HEK293 (cell line): ENCODE results near the gene ATXN10.

ENCODE experiments used
- HOXA7 ChIP-seq: sonication (generic); formaldehyde crosslinking; IDR thresholded peaks from 2 replicates; pipeline ENCODE4 v1.8.1; 2022; ENCODE audit warnings: missing genetic modification reagents, borderline replicate concordance
- IKZF3 ChIP-seq: fragments of 450-650 bp; IDR thresholded peaks from 2 replicates; pipeline ENCODE4 v1.5.0; 2018; ENCODE audit warnings: missing biosample characterization, mild to moderate bottlenecking, missing genetic modification characterization, moderate library complexity
- SALL2 ChIP-seq: fragments of 450-650 bp; formaldehyde crosslinking; IDR thresholded peaks from 2 replicates; pipeline ENCODE4 v1.5.0; 2017; ENCODE audit warnings: missing biosample characterization, mild to moderate bottlenecking, missing genetic modification characterization, borderline replicate concordance
- TCF7L2 ChIP-seq: IDR thresholded peaks from 2 replicates; pipeline ENCODE4 v1.6.1; 2011; ENCODE audit warnings: low read depth, mild to moderate bottlenecking, inconsistent platforms, low read length, moderate library complexity, borderline replicate concordance
- YY1 ChIP-seq: fragments of 450-650 bp; formaldehyde crosslinking; IDR thresholded peaks from 2 replicates; pipeline ENCODE4 v1.5.1; 2018; ENCODE audit warnings: missing biosample characterization, missing genetic modification characterization
- ZNF146 ChIP-seq: fragments of 450-650 bp; formaldehyde crosslinking; IDR thresholded peaks from 2 replicates; pipeline ENCODE4 v1.5.1; 2016; ENCODE audit warnings: missing biosample characterization, missing genetic modification characterization
- ZNF184 ChIP-seq: fragments of 450-650 bp; IDR thresholded peaks from 2 replicates; pipeline ENCODE4 v1.5.1; 2018; ENCODE audit warnings: missing biosample characterization, mild to moderate bottlenecking, missing genetic modification characterization
- ZNF558 ChIP-seq: fragments of 450-650 bp; formaldehyde crosslinking; IDR thresholded peaks from 2 replicates; pipeline ENCODE4 v1.5.1; 2016; ENCODE audit warnings: missing biosample characterization, missing genetic modification characterization
- ZNF621 ChIP-seq: fragments of 450-650 bp; formaldehyde crosslinking; IDR thresholded peaks from 2 replicates; pipeline ENCODE4 v1.5.1; 2017; ENCODE audit warnings: missing biosample characterization, missing genetic modification characterization
- ZNF660 ChIP-seq: fragments of 450-650 bp; IDR thresholded peaks from 2 replicates; pipeline ENCODE4 v1.5.1; 2018; ENCODE audit warnings: missing biosample characterization, mild to moderate bottlenecking, missing genetic modification characterization
- TF ChIP-seq, protein P1 (sequence below): fragments of 450-650 bp; formaldehyde crosslinking; IDR thresholded peaks from 2 replicates; pipeline ENCODE4 v1.5.1; 2016; ENCODE audit warnings: missing biosample characterization, missing genetic modification characterization
- TF ChIP-seq, protein P2 (sequence below): sonication (generic); formaldehyde crosslinking; IDR thresholded peaks from 2 replicates; pipeline ENCODE4 v1.8.1; 2022; ENCODE audit warnings: mild to moderate bottlenecking, moderate library complexity, missing genetic modification reagents

DNA sequence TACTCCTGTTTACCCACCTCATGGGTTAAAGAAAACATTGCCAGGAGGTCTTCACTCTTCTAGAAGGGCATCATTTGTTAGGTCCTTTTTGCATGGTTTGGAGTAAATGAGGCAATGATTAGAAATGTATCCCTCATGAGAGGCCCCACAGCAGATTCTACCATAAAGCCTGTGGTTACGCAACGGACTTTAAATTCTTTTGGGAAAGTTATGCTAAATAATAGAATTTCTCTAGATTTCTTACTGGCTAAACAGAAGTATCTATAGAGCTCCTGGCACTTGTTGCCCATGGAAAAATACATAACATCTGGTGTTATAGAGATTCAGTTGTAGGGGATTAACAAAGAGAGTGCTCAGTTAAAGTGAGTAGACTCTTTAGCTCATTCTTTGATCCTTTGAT lies 15.1 kb upstream of the ATXN10 start:
- TF ChIP-seq, protein P1, sequence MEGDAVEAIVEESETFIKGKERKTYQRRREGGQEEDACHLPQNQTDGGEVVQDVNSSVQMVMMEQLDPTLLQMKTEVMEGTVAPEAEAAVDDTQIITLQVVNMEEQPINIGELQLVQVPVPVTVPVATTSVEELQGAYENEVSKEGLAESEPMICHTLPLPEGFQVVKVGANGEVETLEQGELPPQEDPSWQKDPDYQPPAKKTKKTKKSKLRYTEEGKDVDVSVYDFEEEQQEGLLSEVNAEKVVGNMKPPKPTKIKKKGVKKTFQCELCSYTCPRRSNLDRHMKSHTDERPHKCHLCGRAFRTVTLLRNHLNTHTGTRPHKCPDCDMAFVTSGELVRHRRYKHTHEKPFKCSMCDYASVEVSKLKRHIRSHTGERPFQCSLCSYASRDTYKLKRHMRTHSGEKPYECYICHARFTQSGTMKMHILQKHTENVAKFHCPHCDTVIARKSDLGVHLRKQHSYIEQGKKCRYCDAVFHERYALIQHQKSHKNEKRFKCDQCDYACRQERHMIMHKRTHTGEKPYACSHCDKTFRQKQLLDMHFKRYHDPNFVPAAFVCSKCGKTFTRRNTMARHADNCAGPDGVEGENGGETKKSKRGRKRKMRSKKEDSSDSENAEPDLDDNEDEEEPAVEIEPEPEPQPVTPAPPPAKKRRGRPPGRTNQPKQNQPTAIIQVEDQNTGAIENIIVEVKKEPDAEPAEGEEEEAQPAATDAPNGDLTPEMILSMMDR (tag by site-specific recombination), result no peak
- TF ChIP-seq HOXA7 (CRISPR knock-in tag) (no peak), ZNF146 (no peak), YY1 (no peak), SALL2 (tag by site-specific recombination) (no peak), IKZF3 (tag by site-specific recombination) (no peak), ZNF660 (tag by site-specific recombination) (no peak), ZNF621 (no peak), TCF7L2 (no peak), ZNF558 (no peak), ZNF184 (tag by site-specific recombination) (no peak)
- TF ChIP-seq, protein P2, sequence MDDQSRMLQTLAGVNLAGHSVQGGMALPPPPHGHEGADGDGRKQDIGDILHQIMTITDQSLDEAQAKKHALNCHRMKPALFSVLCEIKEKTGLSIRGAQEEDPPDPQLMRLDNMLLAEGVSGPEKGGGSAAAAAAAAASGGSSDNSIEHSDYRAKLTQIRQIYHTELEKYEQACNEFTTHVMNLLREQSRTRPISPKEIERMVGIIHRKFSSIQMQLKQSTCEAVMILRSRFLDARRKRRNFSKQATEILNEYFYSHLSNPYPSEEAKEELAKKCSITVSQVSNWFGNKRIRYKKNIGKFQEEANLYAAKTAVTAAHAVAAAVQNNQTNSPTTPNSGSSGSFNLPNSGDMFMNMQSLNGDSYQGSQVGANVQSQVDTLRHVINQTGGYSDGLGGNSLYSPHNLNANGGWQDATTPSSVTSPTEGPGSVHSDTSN, result no peak
